Thoracic aorta (tissue), 2 donors: ENCODE data around the gene PTPN1. TPM values are rescaled to one million over a fixed set of nuclear protein-coding genes. Genes with fewer than 3 reads are reported as not detected.

Experiments
- ATAC-seq: fragments of 150-250 bp; one replicate; pipeline ENCODE4 v1.8.0; 2017; ENCODE audit warnings: low read depth; ENCODE audit not compliant: insufficient number of reproducible peaks, low FRiP score
- DNase-seq: peaks from one replicate; pipeline ENCODE4 v3.0.0-alpha.2; 2020; ENCODE audit warnings: low spot score
- H3K27ac ChIP-seq, 2 donors: fragments of 200-600 bp; sonication (generic); 1 replicate in 1 of 2; 2 replicates in 1 of 2; pipeline ENCODE4 v1.5.1; 2016; ENCODE audit warnings: mild to moderate bottlenecking in 2 of 2, moderate library complexity in 2 of 2
- H3K27me3 ChIP-seq: fragments of 200-600 bp; sonication (generic); replicated peaks from 2 replicates; pipeline ENCODE4 v1.6.0; 2016; ENCODE audit warnings: mild to moderate bottlenecking; ENCODE audit not compliant: insufficient read depth
- H3K36me3 ChIP-seq: fragments of 200-600 bp; sonication (generic); one replicate; pipeline ENCODE4 v1.5.1; 2016
- H3K4me1 ChIP-seq, 2 donors: fragments of 200-600 bp; sonication (generic); 1 replicate in 1 of 2; 2 replicates in 1 of 2; pipeline versions ENCODE4 v1.5.1 to v1.6.0; 2016; ENCODE audit warnings: low read depth in 2 of 2, mild to moderate bottlenecking in 1 of 2; ENCODE audit not compliant: control insufficient read depth in 1 of 2
- H3K4me3 ChIP-seq: fragments of 200-600 bp; sonication (generic); 2 replicates; pipeline ENCODE4 v1.5.1; 2016; ENCODE audit warnings: mild to moderate bottlenecking
- H3K9me3 ChIP-seq: fragments of 200-600 bp; sonication (generic); 2 replicates; pipeline ENCODE4 v1.5.1; 2016
- CTCF ChIP-seq: fragments of 200-600 bp; sonication (generic); IDR thresholded peaks from one replicate; pipeline ENCODE4 v1.5.1; 2019; ENCODE audit warnings: antibody characterized with exemption
- total RNA-seq, 2 donors: library from RNA; depleted of rRNA; stranded (reverse); fragments of >200 nt; gene quantifications; one replicate each; pipeline versions ENCODE4 v1.1.0 to v1.2.3, GENCODE V29; 2016

The PTPN1 gene
- total RNA-seq, 2 donors from 2014 or later, result 32.5 to 68.9 TPM

GRCh38 chr20:50607436-50607835 lies 97.3 kb downstream of the PTPN1 start:
- ATAC-seq, result no peak
- no peaks in the 10 kb centered on the region for H3K9me3 ChIP-seq
- no peaks in the 10 kb centered on the region for H3K27me3 ChIP-seq
- no peaks in the 10 kb centered on the region for H3K4me1 ChIP-seq
- H3K4me3 ChIP-seq, result no peak overlapping the region
- DNase-seq, result no peak
- H3K36me3 ChIP-seq, result no peaks in the 10 kb centered on the region
- TF ChIP-seq CTCF, result no peak
- H3K27ac ChIP-seq, result no peak overlapping the region

GRCh38 chr20:50607850-50608749 lies 97.9 kb downstream of the PTPN1 start:
- no peak for ATAC-seq
- DNase-seq, result no peak
- Histone ChIP-seq H3K27ac (no peak overlapping the region), H3K4me3 (no peak overlapping the region), H3K36me3 (no peaks in the 10 kb centered on the region), H3K9me3 (no peaks in the 10 kb centered on the region), H3K4me1 (no peaks in the 10 kb centered on the region), H3K27me3 (no peaks in the 10 kb centered on the region)
- TF ChIP-seq CTCF, result no peak

GRCh38 chr20:50608750-50609104 lies 98.5 kb downstream of the PTPN1 start:
- H3K27me3 ChIP-seq, result no peaks in the 10 kb centered on the region
- no peak overlapping the region for H3K27ac ChIP-seq
- ATAC-seq (no peak), DNase-seq (no peak)
- no peak for TF ChIP-seq CTCF
- no peaks in the 10 kb centered on the region for H3K4me1 ChIP-seq
- H3K36me3 ChIP-seq, result no peaks in the 10 kb centered on the region
- no peak overlapping the region for H3K4me3 ChIP-seq
- H3K9me3 ChIP-seq, result no peaks in the 10 kb centered on the region

GRCh38 chr20:50609438-50609989 lies 99.3 kb downstream of the PTPN1 start:
- Histone ChIP-seq H3K4me3 (no peak overlapping the region), H3K27me3 (no peaks in the 10 kb centered on the region), H3K9me3 (no peaks in the 10 kb centered on the region), H3K27ac (no peak overlapping the region), H3K36me3 (no peaks in the 10 kb centered on the region), H3K4me1 (no peaks in the 10 kb centered on the region)
- DNase-seq (no peak), ATAC-seq (no peak)
- no peak for TF ChIP-seq CTCF

GRCh38 chr20:50610212-50610718 lies 100.1 kb downstream of the PTPN1 start:
- Histone ChIP-seq H3K27ac (no peak overlapping the region), H3K4me1 (no peaks in the 10 kb centered on the region), H3K36me3 (no peaks in the 10 kb centered on the region), H3K4me3 (no peak overlapping the region), H3K9me3 (no peaks in the 10 kb centered on the region), H3K27me3 (no peaks in the 10 kb centered on the region)
- DNase-seq (no peak), ATAC-seq (no peak)
- no peak for TF ChIP-seq CTCF
